HFFc6 (cell line): Measurements from ENCODE around the gene TEX2. TPM values are rescaled to one million over a fixed set of nuclear protein-coding genes. Genes with fewer than 3 reads are reported as not detected.
A peak's percentile ranks its signal among the peaks of the same experiment; 100 is the strongest.

ENCODE experiments used
- DNase-seq: peaks from one replicate; pipeline ENCODE4 v3.0.0-alpha.2; 2018
- H3K27ac Mint-ChIP-seq: 2 replicates; pipeline ENCODE4 v1.8.0; 2020; ENCODE audit warnings: mild to moderate bottlenecking, mixed read lengths
- H3K27me3 Mint-ChIP-seq: 2 replicates; pipeline ENCODE4 v1.8.0; 2021; ENCODE audit warnings: mild to moderate bottlenecking, moderate library complexity, mixed read lengths; ENCODE audit not compliant: insufficient read depth
- H3K36me3 Mint-ChIP-seq: 2 replicates; pipeline ENCODE4 v1.8.0; 2021; ENCODE audit warnings: low read depth, mixed read lengths
- H3K4me1 Mint-ChIP-seq: 2 replicates; pipeline ENCODE4 v1.8.0; 2020; ENCODE audit warnings: low read depth, mixed read lengths
- H3K4me3 Mint-ChIP-seq: 2 replicates; pipeline ENCODE4 v1.8.0; 2020; ENCODE audit warnings: mild to moderate bottlenecking, moderate library complexity, mixed read lengths
- H3K9me3 Mint-ChIP-seq: 2 replicates; pipeline ENCODE4 v1.8.0; 2020; ENCODE audit warnings: mild to moderate bottlenecking, mixed read lengths
- total RNA-seq, 6 experiments: library from RNA; stranded (reverse); fragmentation: NEBNext Ultra II Directional; extraction: Animal tissue kit (Norgen Biotek cat#: 25700); gene quantifications; 2 replicates in 1 of 6; 3 replicates in 5 of 6; pipeline ENCODE4 v1.2.3, GENCODE V29; 2021
- TF ChIP-seq, protein P1 (sequence below): fragments of 200-600 bp; sonication (generic); IDR thresholded peaks from 2 replicates; pipeline ENCODE4 v1.5.0; 2021; ENCODE audit warnings: antibody characterized with exemption, mild to moderate bottlenecking

Gene TEX2
- total RNA-seq, 6 experiments from 2014 or later: 41.2 to 58.7 (median 44.4) TPM

DNA sequence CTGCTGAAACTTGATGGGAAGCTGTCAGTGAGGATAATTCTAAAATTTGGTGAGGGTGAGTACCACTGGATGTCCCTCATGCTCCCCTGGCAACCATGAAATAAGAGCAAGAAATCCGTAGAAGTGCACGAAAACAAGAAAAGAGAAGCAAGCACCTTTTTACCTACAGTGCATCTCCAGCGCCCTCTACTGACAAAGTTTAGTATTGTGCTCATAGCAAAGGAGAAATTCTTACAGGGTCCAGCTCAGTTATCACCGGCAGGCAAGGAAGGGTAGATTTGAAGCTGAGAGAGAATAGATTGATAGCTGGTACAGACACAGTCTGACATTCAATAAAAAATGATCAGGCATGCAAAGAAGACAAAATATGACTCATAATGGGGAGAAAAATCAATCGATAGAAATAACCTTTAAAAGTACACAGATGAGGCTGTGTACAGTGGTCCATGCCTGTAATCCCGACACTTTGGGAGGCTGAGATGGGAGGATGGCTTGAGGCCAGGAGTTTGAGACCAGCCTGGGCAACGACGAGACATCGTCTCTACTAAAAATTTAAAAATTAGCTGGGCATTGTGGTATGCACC is 28.3 kb upstream of the TEX2 start:
- peaks cover 13% of the 10 kb centered on the region for H3K36me3 Mint-ChIP-seq
- H3K9me3 Mint-ChIP-seq: peaks cover 15% of the 10 kb centered on the region
- peaks cover 21% of the 10 kb centered on the region for H3K27me3 Mint-ChIP-seq
- no peak overlapping the region for H3K27ac Mint-ChIP-seq
- no peak for DNase-seq
- H3K4me3 Mint-ChIP-seq: no peak overlapping the region
- H3K4me1 Mint-ChIP-seq: no peaks in the 10 kb centered on the region
- TF ChIP-seq, protein P1, sequence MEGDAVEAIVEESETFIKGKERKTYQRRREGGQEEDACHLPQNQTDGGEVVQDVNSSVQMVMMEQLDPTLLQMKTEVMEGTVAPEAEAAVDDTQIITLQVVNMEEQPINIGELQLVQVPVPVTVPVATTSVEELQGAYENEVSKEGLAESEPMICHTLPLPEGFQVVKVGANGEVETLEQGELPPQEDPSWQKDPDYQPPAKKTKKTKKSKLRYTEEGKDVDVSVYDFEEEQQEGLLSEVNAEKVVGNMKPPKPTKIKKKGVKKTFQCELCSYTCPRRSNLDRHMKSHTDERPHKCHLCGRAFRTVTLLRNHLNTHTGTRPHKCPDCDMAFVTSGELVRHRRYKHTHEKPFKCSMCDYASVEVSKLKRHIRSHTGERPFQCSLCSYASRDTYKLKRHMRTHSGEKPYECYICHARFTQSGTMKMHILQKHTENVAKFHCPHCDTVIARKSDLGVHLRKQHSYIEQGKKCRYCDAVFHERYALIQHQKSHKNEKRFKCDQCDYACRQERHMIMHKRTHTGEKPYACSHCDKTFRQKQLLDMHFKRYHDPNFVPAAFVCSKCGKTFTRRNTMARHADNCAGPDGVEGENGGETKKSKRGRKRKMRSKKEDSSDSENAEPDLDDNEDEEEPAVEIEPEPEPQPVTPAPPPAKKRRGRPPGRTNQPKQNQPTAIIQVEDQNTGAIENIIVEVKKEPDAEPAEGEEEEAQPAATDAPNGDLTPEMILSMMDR: peak; percentile 75

GRCh38 chr17:64289741-64290141 is 26.7 kb upstream of the TEX2 start:
- Mint-ChIP-seq H3K9me3 (peaks cover 15% of the 10 kb centered on the region), H3K27ac (no peak overlapping the region), H3K36me3 (peaks cover 13% of the 10 kb centered on the region), H3K4me1 (no peaks in the 10 kb centered on the region), H3K27me3 (peaks cover 16% of the 10 kb centered on the region), H3K4me3 (no peak overlapping the region)
- TF ChIP-seq, protein P1: no peak
- no peak for DNase-seq

DNA sequence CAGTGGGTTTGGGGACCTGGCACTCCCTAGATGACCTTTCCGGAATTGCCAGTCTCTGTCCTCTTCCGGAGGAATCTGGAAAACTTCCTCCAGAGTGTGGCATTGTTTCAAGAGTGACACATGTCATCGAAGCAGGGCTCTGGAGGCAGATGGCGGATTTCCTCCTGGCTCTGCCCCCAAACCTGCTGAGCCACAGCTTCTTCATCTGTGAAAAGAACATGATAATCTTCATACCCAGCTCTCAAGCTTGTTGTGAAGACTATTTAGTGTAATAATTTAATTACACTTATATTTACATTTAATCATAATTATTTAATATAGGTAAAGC is 19.7 kb upstream of the TEX2 start:
- H3K27me3 Mint-ChIP-seq: no peaks in the 10 kb centered on the region; the same call in none of the 2 replicates
- no peaks in the 10 kb centered on the region for H3K36me3 Mint-ChIP-seq
- TF ChIP-seq, protein P1: no peak
- no peak for DNase-seq
- no peak overlapping the region for H3K4me3 Mint-ChIP-seq
- H3K4me1 Mint-ChIP-seq: peaks cover 18% of the 10 kb centered on the region
- H3K9me3 Mint-ChIP-seq: no peaks in the 10 kb centered on the region
- H3K27ac Mint-ChIP-seq: no peak overlapping the region

DNA sequence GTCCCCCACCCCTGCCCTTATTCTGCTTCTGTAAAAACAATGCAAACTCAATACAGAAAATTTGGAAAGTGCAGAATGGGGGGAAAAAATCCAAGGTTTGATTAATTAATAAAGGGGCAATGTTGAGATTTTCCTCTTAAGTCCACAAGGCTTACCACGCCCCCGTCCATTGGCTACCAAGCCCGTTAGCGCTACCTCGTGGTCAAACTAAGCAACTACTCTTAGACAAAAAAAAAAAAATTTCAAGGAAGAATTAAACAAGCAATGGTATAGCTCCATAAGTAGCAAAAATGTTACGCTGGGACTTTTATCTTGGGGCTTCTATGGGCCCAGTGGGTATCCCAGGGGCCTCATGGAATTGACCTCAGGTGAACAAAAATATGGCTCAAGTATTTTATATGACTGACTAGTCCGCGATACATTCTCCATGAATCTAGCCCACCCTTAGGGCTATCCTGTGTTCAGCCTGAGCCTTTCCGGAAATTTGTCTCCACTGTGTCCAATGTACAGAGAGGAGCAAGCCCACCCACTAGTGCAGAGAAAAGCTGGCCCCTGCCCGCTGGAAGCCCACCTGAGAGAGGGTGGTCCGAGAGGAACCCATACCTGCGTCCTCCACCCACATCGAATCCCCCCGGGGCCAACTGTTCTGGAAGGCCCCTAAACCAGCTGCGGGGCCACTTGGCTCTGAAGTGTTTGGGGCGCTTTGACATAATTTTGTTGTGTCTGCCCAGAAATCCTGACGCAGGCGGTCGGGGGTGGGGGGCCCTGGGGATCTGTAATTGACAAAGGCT is 19.1 kb upstream of the TEX2 start:
- Mint-ChIP-seq H3K9me3 (no peaks in the 10 kb centered on the region), H3K36me3 (no peaks in the 10 kb centered on the region), H3K4me1 (peaks cover 18% of the 10 kb centered on the region), H3K4me3 (no peak overlapping the region), H3K27me3 (no peaks in the 10 kb centered on the region; the same call in none of the 2 replicates), H3K27ac (no peak overlapping the region)
- TF ChIP-seq, protein P1: peak; percentile 91
- DNase-seq: peak; percentile 47

DNA sequence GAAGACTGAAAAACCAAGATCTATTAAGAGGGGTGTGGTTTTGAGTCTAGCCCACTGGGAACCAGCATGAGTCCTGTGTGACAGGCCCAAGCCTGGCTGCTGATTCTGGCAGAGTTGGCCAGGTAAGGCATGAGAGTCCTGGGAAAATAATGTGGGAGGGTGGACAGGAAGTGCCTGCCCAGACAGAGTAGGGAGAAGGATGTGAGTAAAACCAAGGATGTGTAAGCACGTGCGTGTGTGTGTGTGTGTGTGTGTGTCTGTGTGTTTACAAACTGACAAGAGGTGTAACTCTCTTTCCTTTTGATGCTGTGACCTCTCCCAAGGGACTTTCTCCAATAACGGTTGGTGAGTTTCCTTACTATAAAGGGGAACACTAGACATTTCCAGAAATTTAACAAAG is 15.6 kb upstream of the TEX2 start:
- TF ChIP-seq, protein P1: no peak
- H3K27ac Mint-ChIP-seq: no peak overlapping the region; the same call in 1 of the 2 replicates
- H3K27me3 Mint-ChIP-seq: no peaks in the 10 kb centered on the region; the same call in 1 of the 2 replicates
- no peaks in the 10 kb centered on the region for H3K9me3 Mint-ChIP-seq
- H3K4me3 Mint-ChIP-seq: no peak overlapping the region
- no peak for DNase-seq
- H3K36me3 Mint-ChIP-seq: no peaks in the 10 kb centered on the region
- H3K4me1 Mint-ChIP-seq: peaks cover 18% of the 10 kb centered on the region
